Liver (tissue), 9 donors: ENCODE results near the gene LARGE1. TPM values are rescaled to one million over a fixed set of nuclear protein-coding genes. Genes with fewer than 3 reads are reported as not detected.
A peak's percentile ranks its signal among the peaks of the same experiment; 100 is the strongest.

Source experiments
- DNase-seq: peaks from one replicate; pipeline ENCODE4 v3.0.0-alpha.2; 2017; ENCODE audit warnings: low spot score
- H3K27ac ChIP-seq, 2 donors: one replicate each; pipeline ENCODE4 v1.7.0; 2013; ENCODE audit warnings: inconsistent platforms in 2 of 2, low read length in 2 of 2, control low read depth in 1 of 2, low read depth in 1 of 2, mild to moderate bottlenecking in 1 of 2
- H3K27me3 ChIP-seq, 4 donors: one replicate each; pipeline versions ENCODE4 v1.6.1 to v1.7.0; 2013; ENCODE audit warnings: low read length in 3 of 4, inconsistent platforms in 1 of 4, mild to moderate bottlenecking in 1 of 4, moderate library complexity in 1 of 4; ENCODE audit not compliant: control insufficient read depth in 4 of 4, insufficient read depth in 4 of 4
- H3K36me3 ChIP-seq, 4 donors: one replicate each; pipeline versions ENCODE4 v1.6.1 to v1.7.0; 2013; ENCODE audit warnings: low read length in 3 of 4, mild to moderate bottlenecking in 3 of 4, low read depth in 1 of 4, moderate library complexity in 1 of 4; ENCODE audit not compliant: control insufficient read depth in 4 of 4, insufficient read depth in 3 of 4
- H3K4me1 ChIP-seq, 4 donors: one replicate each; pipeline versions ENCODE4 v1.6.1 to v1.7.0; 2013; ENCODE audit warnings: low read length in 3 of 4, mild to moderate bottlenecking in 3 of 4, moderate library complexity in 1 of 4; ENCODE audit not compliant: control insufficient read depth in 4 of 4, insufficient read depth in 4 of 4
- H3K4me3 ChIP-seq, 3 donors: one replicate each; pipeline versions ENCODE4 v1.6.1 to v1.7.0; 2013; ENCODE audit warnings: low read length in 3 of 3, control low read depth in 1 of 3, low read depth in 1 of 3, mild to moderate bottlenecking in 1 of 3
- H3K9ac ChIP-seq, 2 donors: one replicate each; pipeline ENCODE4 v1.7.0; 2013; ENCODE audit warnings: low read length in 2 of 2, mild to moderate bottlenecking in 2 of 2, moderate library complexity in 2 of 2, control low read depth in 1 of 2, low read depth in 1 of 2
- H3K9me3 ChIP-seq, 4 donors: one replicate each; pipeline versions ENCODE4 v1.6.1 to v1.7.0; 2013; ENCODE audit warnings: low read length in 3 of 4; ENCODE audit not compliant: control insufficient read depth in 4 of 4
- CTCF ChIP-seq: fragments of 150-350 bp; IDR thresholded peaks from 2 replicates; pipeline ENCODE4 v1.5.1; 2017; ENCODE audit warnings: improper control_type of control experiment, low read depth, low read length; ENCODE audit not compliant: missing input control
- EGR1 ChIP-seq, 2 donors: IDR thresholded peaks; 2 replicates each; pipeline ENCODE4 v1.6.1; 2016 to 2018; ENCODE audit warnings: antibody characterized with exemption in 2 of 2, low read depth in 2 of 2
- FOXA1 ChIP-seq: IDR thresholded peaks from 2 replicates; pipeline ENCODE4 v1.6.1; 2016; ENCODE audit warnings: antibody characterized with exemption
- FOXA2 ChIP-seq: IDR thresholded peaks from 2 replicates; pipeline ENCODE4 v1.6.1; 2016; ENCODE audit warnings: antibody characterized with exemption
- GABPA ChIP-seq, 2 donors: IDR thresholded peaks in 1 of 2; conservative IDR thresholded peaks in 1 of 2; 2 replicates each; pipeline ENCODE4 v1.6.1; 2016; ENCODE audit warnings: antibody characterized with exemption in 2 of 2, mild to moderate bottlenecking in 1 of 2, moderate library complexity in 1 of 2
- HNF4A ChIP-seq, 2 donors: conservative IDR thresholded peaks; 2 replicates each; pipeline ENCODE4 v1.6.1; 2016; ENCODE audit warnings: antibody characterized with exemption in 2 of 2, mild to moderate bottlenecking in 2 of 2
- HNF4G ChIP-seq: IDR thresholded peaks from 2 replicates; pipeline ENCODE4 v1.6.1; 2016; ENCODE audit warnings: antibody characterized with exemption
- JUND ChIP-seq, 2 donors: IDR thresholded peaks; 2 replicates each; pipeline ENCODE4 v1.6.1; 2016; ENCODE audit warnings: antibody characterized with exemption in 2 of 2
- MAX ChIP-seq: IDR thresholded peaks from 2 replicates; pipeline ENCODE4 v1.6.1; 2016; ENCODE audit warnings: antibody characterized with exemption
- NR2F2 ChIP-seq: IDR thresholded peaks from 2 replicates; pipeline ENCODE4 v1.6.1; 2016; ENCODE audit warnings: antibody characterized with exemption
- RAD21 ChIP-seq, 2 donors: IDR thresholded peaks; 2 replicates each; pipeline ENCODE4 v1.6.1; 2016; ENCODE audit warnings: antibody characterized with exemption in 2 of 2, mild to moderate bottlenecking in 2 of 2
- RXRA ChIP-seq, 2 donors: IDR thresholded peaks; 2 replicates each; pipeline ENCODE4 v1.6.1; 2017 to 2018; ENCODE audit warnings: antibody characterized with exemption in 2 of 2, mild to moderate bottlenecking in 1 of 2
- SP1 ChIP-seq: IDR thresholded peaks from 2 replicates; pipeline ENCODE4 v1.6.1; 2018; ENCODE audit warnings: antibody characterized with exemption, mild to moderate bottlenecking
- TAF1 ChIP-seq: conservative IDR thresholded peaks from 2 replicates; pipeline ENCODE4 v1.6.1; 2016; ENCODE audit warnings: antibody characterized with exemption, mild to moderate bottlenecking
- ZBTB33 ChIP-seq: IDR thresholded peaks from 2 replicates; pipeline ENCODE4 v1.6.1; 2016; ENCODE audit warnings: antibody characterized with exemption
- WGBS: extraction: QIAGEN DNeasy Blood & Tissue Kit; methylation state at CpG from one replicate; pipeline ENCODE4 v1.1.7; 2013; 5-methylcytosine and 5-hydroxymethylcytosine counted together
- polyA plus RNA-seq, 2 donors: library from polyadenylated mRNA; stranded (reverse) in 1 of 2; unstranded in 1 of 2; fragments of 200-250 nt in 1 of 2; fragments of >200 nt in 1 of 2; fragmentation: Nextera tagmentation in 1 of 2; extraction: Ambion mirVana in 1 of 2; gene quantifications; one replicate each; pipeline versions ENCODE4 v1.2.1 to v1.2.3, GENCODE V29; 2013 to 2015
- total RNA-seq, 2 donors: library from RNA; depleted of rRNA; stranded (reverse); fragments of >200 nt; gene quantifications; one replicate each; pipeline ENCODE4 v1.2.3, GENCODE V29; 2014
- TF ChIP-seq, protein P1 (sequence below): IDR thresholded peaks from 2 replicates; pipeline ENCODE4 v1.6.1; 2016; ENCODE audit warnings: antibody characterized with exemption, mild to moderate bottlenecking
- TF ChIP-seq, protein P2 (sequence below): IDR thresholded peaks from 2 replicates; pipeline ENCODE4 v1.6.1; 2016; ENCODE audit warnings: antibody characterized with exemption
- donor health status: healthy.
- donor health status: healthy.
- donor health status: healthy.
- donor health status: healthy.
- donor health status: healthy.

The LARGE1 gene
- total and polyA plus RNA-seq, 4 donors, result 2.3 to 14.1 (median 5.7) TPM

- TF ChIP-seq, protein P1, sequence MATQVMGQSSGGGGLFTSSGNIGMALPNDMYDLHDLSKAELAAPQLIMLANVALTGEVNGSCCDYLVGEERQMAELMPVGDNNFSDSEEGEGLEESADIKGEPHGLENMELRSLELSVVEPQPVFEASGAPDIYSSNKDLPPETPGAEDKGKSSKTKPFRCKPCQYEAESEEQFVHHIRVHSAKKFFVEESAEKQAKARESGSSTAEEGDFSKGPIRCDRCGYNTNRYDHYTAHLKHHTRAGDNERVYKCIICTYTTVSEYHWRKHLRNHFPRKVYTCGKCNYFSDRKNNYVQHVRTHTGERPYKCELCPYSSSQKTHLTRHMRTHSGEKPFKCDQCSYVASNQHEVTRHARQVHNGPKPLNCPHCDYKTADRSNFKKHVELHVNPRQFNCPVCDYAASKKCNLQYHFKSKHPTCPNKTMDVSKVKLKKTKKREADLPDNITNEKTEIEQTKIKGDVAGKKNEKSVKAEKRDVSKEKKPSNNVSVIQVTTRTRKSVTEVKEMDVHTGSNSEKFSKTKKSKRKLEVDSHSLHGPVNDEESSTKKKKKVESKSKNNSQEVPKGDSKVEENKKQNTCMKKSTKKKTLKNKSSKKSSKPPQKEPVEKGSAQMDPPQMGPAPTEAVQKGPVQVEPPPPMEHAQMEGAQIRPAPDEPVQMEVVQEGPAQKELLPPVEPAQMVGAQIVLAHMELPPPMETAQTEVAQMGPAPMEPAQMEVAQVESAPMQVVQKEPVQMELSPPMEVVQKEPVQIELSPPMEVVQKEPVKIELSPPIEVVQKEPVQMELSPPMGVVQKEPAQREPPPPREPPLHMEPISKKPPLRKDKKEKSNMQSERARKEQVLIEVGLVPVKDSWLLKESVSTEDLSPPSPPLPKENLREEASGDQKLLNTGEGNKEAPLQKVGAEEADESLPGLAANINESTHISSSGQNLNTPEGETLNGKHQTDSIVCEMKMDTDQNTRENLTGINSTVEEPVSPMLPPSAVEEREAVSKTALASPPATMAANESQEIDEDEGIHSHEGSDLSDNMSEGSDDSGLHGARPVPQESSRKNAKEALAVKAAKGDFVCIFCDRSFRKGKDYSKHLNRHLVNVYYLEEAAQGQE, result no peak
- TF ChIP-seq TAF1, result no peak
- TF ChIP-seq, protein P2, sequence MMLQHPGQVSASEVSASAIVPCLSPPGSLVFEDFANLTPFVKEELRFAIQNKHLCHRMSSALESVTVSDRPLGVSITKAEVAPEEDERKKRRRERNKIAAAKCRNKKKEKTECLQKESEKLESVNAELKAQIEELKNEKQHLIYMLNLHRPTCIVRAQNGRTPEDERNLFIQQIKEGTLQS, result peak; percentile 79
- peak; percentile 53 to 58 for TF ChIP-seq RXRA (IDR thresholded peaks at IDR 0.05)
- peak; percentile 33 for TF ChIP-seq MAX
Observed at GRCh38 chr22:33510429-33510904, 409.8 kb downstream of the LARGE1 start (continued).

DNA sequence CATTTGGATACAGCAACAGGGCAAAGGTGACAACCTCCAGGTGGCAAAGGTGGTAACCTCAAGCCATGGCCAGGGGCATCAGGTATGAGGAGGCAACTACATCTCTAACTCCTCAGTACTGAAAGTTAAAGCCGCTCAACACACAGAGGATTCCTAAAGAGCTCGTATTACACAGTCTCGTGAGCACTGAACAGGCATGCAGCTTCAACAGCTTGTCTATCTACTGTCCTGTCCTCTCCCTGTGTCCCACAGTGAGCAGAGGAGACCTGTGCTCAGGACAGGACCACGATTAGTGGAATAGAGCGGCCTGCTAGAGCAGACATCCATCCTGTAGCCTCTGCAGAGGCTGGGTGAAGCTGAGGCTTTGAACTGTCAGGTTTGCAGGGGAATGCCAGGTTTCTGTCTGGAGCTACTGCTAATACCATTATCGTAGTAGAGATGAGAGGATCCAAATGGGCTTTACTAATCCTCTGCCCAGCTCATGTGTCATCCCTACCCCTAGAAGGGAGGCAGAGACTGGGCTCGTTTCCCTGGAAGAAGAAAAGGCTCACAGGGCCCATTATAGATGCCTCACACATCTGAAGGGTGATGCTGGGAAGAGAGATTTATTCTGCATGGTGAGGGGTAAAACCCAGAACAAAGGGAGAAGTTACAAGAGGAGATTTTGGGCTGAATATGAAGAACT, 415.2 kb downstream of the LARGE1 start:
- H3K36me3 ChIP-seq, result no peaks in the 10 kb centered on the region
- H3K27ac ChIP-seq, result no peak overlapping the region
- 93% methylated on average over 7 of the region's 7 CpGs for WGBS
- no peaks in the 10 kb centered on the region for H3K27me3 ChIP-seq
- H3K4me1 ChIP-seq, result no peaks in the 10 kb centered on the region
- TF ChIP-seq GABPA (IDR thresholded peaks at IDR 0.05 in 1 of 2, conservative IDR thresholded peaks at IDR 0.05 in 1 of 2) (no peak), RXRA (IDR thresholded peaks at IDR 0.05) (no peak), ZBTB33 (no peak), NR2F2 (no peak), FOXA1 (no peak), CTCF (no peak), FOXA2 (no peak), MAX (no peak), EGR1 (IDR thresholded peaks at IDR 0.05; ENCODE audit: low read depth in 2 of 2) (no peak), HNF4G (no peak), TAF1 (no peak), RAD21 (IDR thresholded peaks at IDR 0.05) (no peak), SP1 (no peak), HNF4A (conservative IDR thresholded peaks at IDR 0.05) (no peak), JUND (IDR thresholded peaks at IDR 0.05) (no peak)
- TF ChIP-seq, protein P2, result no peak
- TF ChIP-seq, protein P1, result no peak
- H3K9me3 ChIP-seq, result no peaks in the 10 kb centered on the region
- H3K9ac ChIP-seq, result no peak overlapping the region
- DNase-seq, result no peak
- no peak overlapping the region for H3K4me3 ChIP-seq
